HT1080 (cell line): ENCODE results near the gene NUP35. TPM values are rescaled to one million over a fixed set of nuclear protein-coding genes. Genes with fewer than 3 reads are reported as not detected.

Experiments
- DNase-seq: peaks from one replicate; pipeline ENCODE4 v3.0.0-alpha.2; 2015; ENCODE audit warnings: low read depth
- polyA plus RNA-seq, 2 experiments: library from polyadenylated mRNA; depleted of rRNA; stranded (reverse); fragments of >200 nt; gene quantifications; 2 replicates each; pipeline ENCODE4 v1.2.3, GENCODE V29; 2015
- total RNA-seq: library from RNA; depleted of rRNA; stranded (reverse); fragments of >200 nt; shearing (Covaris generic); gene quantifications from 2 replicates; pipeline ENCODE4 v1.2.3, GENCODE V29; 2014; rRNA removed

Gene NUP35, protein sequence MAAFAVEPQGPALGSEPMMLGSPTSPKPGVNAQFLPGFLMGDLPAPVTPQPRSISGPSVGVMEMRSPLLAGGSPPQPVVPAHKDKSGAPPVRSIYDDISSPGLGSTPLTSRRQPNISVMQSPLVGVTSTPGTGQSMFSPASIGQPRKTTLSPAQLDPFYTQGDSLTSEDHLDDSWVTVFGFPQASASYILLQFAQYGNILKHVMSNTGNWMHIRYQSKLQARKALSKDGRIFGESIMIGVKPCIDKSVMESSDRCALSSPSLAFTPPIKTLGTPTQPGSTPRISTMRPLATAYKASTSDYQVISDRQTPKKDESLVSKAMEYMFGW
- 29.8 and 31.7 TPM in 2 replicates for total RNA-seq
- polyA plus RNA-seq (2015; cell fraction: cytosol; rRNA removed): 18.8 and 21.1 TPM in 2 replicates
- 27.2 and 34.5 TPM in 2 replicates for polyA plus RNA-seq (2015; cell fraction: nucleus; rRNA removed)

DNA sequence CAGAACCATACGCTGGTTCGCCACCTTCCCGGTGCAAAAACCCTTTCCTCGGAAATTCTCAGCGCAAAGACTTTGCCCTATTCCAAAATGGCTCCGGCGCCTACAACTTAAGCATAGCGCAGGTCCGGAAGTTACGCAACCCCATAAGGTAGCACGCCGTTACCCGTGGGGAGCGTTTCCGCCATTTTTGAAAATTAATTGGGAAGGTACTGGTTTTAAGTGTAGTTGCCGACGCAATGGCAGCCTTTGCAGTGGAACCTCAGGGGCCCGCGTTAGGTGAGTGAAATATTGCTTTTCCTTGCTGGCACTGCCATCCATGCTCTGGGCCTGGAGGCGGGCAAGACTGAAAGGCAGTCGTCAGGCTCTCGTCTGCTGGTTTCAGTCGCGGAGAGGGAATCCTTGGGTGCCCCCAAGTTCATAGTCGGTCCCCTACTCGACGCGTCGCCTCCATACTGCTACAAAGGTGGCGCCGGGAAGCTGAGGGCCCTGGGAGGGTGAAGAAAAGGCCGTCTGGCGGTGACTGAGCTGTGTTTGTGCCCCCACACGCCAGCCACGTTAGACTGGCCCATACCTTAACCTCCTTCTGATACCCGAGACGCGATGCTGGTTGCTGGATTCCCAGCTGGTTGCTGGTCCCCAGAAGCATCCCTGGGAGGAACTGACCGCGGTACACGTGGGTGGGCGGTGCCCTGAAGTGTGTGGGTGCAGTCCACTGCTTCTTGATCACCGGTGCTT, at the start of gene NUP35:
Gene NUP35 (plus strand): TSS at position 222 of the 735 bp plus-strand sequence. CDS start 15 bp downstream, at position 237.
- peak; percentile 85 for DNase-seq

DNA sequence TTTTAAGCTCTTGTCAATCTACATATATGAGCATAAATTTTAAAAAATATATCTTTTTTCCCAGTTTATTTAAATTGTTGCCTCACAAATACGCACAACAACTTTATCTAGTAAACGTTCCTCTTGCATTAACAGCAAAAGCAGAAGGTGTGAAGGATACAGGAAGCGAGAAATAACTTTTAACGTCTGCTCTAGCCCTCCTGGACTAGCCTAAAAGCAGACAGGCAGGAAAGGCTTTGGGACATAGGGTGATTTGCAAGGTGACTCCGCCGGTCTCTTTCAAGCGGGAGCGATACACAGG, 46.1 kb upstream of the NUP35 start:
- DNase-seq: no peak

DNA sequence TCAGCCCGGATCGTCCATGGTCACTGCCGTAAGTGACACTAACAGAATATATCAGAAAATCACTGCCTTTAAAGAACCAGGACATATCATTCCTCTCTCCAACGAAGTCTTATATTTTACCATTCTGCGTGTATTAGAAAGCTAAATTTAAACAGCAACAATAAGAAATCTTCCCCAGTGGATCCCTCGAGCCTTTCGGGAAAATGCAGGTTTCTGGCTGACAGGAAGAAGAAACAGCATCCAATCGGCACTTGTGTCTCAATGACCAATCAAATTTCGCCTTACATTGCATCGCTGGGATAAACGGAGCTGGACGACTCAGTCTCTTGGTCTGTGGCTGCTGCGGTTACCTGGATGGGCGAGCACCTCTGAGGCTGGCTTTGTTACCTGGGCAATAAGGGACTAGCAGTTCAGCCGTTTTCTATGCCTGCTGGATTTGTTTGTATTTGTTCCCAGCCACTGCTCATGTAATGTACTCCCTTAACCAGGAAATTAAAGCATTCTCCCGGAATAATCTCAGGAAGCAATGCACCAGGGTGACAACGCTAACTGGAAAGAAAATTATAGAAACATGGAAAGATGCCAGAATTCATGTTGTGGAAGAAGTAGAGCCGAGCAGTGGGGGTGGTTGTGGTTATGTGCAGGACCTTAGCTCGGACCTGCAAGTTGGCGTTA, 45.6 kb upstream of the NUP35 start, which contains the start of gene DUSP19:
Gene DUSP19 (plus strand): TSS at position 284 of the 675 bp plus-strand sequence. CDS start 187 bp downstream, at position 471.
- DNase-seq: peak; percentile 95

DNA sequence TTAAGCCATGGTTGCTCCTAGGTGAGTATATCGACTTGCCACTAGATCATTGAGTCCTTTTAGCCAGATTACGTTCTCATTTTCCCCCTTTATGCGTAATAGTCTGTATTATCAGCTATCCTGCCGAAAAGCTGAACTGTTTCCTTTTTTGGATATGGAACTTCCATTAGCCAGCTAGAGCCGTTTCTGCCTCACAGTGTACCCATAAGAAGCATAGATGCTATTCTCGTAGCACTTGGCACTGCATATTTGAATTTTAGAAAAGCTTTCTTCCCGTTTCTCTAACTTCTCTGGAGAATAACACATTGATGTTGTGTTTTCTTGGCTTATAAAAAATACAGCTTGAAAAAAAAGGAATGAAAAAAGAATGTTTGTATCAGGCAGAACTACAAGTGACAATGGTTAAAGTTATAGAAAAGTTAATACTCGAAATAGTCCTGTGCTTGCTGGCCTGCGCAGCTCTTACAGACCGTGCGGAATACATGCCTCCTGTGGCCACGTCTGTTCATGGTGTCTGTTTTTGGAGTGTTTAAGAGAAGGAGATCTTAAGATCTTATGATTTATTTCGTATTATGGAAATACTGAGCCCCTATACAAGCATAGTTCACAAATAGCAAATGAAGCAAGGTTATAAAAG, 45.0 kb upstream of the NUP35 start:
- no peak for DNase-seq

DNA sequence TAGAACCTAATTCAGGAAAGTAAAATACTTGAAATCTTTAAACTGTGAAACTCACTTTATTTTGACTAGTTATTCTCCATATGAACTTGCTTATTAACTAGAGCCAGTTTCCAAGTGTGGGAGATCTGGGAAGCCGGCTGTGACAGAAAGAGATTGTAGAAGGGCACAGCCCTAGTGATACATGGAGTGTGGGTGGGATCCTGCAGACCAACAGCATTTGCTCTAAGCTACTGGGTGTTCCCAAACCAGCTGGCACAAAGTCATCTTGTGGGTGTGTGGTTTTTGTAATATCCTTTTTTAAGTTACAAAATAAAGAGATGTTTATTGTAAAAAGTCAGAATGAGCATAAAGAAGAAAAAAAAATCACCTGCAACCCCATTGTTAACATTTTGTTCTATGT, 42.3 kb upstream of the NUP35 start:
- DNase-seq: no peak

DNA sequence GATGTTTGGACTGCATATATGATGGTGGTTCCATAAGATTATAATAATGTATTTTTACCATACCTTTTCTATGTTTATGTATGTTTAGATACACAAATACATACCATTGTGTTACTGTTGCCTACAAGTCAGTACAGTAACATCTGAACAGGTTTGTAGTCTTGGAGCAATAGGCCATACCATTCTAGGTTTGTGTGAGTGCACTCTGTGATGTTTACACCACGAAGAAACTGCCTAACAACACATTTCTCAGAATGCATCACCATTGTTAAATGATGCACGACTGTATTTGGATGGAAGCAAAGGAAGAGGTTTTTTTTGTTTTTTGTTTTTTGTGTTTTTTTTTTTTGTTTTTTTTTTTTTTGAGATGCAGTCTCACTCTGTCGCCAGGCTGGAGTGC, 36.2 kb upstream of the NUP35 start:
- DNase-seq: no peak

DNA sequence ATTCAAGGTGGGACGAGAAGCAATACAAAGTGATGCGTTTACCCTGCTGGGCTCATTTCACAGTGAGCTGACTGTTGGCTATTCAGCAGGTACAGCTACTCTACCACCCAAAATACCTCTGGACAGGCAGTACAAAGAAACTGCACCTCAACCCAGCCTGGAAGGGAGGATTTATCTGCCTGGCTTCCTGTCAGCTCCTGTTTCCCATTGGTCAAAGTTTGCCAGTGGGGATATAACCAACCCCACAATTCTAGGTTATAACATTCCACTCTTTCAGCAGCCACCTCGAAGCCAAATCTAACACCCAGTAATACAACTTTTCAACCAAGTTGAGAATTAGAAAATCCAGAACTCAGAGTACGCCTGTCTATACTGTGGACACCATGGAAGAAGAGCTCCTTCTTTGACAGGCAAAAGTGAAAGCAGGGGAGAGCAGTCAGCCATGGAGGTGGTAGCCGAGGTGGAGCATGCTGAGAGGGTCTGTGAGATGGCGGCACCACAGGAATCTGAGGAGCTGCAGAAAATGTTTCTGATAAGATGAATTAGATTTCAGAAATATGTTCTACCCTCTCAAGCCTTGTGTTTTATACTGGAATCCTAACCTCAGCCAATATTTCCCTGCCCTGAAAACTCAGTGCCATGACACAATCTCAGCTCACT, 34.9 kb upstream of the NUP35 start:
- DNase-seq: peak; percentile 19

DNA sequence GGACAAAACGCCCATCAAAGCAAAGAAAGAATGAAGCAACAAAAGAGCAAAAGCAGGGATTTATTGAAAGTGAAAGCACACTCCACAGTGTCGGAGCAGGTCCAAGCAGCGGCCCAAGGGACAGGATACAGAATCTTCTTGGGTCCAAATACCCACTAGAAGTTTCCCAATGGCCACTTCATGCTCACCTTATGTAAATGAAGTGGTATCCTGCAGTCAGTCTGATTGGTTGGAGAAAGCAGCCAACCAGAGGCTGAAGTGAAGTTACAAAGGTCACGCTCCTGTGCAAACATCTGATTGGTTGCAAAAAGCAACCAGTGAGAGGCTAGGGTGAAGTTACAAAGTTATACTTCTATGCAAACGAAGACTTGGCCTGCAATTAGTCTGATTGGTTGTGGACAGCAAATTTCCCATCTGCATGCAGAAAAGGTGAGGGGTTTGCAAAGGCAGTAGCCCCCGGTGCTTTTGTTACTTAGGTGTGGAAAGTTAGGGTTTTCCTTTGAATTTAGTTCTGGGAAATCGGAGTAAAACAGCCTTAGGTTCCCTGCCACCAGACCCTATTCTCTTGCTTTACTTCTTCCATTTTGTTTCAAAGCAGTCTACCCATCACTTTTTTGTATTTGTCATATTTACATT, 32.8 kb upstream of the NUP35 start:
- DNase-seq: no peak

DNA sequence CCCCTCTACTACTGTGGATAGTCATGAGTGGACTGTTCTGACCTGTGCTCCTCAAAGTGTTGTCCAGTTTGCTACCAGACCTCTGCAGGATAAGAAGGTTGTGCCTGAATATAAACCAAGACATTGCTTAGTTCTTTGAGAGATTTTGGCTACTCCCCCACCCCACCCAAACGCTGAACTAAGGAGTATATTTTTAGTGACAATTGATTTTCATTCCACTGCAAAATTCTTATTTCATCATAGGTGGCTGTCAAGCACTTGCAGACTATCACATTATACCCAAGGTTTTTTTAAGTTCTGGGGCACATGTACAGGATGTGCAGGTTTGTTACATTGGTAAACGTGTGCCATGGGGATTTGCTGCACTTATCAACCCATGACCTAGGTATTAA, 32.3 kb upstream of the NUP35 start:
- DNase-seq: no peak

DNA sequence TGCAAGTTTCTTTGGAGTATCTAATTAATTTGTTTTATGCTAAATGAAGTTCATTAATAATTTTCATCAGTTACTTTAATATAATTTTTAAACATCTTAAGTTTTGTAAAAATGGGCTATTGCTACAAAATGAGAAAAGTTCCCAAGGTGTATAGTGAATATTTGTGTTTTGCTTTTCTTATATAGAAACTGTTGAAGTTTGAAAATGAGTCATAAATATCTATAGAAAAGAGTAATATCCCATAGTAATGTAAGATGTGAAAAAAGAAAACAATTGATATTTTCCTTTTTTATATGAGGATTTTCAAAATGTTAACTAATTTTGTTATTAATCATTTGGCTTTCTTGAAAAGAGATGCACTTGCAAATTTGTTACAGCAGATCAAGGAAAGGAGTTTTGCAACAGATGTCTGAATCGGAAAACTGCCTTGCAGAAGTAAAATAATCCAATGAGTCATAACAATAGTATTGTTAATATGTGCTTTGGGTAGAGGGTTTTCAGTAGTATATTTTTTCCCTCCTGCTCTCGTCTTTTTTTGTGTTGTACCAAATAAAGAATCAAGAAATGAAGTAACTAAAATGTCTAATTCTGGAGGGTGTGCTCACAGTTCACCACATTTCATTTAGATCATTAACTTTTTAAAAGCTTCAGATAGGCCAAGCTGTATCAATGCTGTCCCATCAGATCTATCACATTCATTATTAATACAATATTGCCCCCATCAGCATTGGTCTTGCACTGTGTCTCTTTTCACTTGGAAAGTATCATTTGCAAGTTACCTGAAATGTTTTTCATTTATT, 30.2 kb upstream of the NUP35 start:
- peak; percentile 65 for DNase-seq

DNA sequence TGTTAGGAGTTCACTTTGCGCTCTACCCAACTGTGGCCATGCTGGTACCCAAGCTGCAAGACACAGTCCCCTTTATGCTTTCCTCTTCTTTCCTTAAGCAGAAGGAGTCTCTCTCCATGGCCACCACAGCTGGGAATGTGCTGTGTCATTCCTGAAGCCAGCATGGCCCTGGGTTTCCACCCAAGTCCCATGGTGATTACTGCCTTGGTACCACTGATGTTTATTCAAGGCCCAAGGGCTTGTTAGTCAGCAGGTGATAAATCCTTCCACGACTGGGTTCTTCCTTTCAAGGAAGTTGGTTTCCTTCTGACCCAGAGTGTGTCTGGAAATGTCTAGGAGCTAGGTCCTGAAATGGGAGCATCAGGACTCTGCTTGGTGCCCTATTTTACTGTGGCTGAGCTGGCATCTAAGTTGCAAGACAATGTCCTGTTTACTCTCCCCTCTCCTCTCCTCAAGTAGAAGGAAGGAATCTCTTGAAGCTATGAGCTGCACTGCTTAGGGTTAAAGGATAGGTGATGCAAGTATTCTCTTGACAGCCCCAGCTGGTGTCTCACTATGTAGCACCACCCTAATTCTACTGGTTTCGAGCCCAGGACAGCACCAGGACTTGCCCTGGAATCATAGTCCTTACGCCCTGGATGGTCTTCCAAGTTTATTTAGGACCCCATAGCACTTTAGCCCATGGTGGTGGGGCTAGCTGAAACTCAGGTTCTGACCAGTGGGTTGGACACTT, 18.7 kb upstream of the NUP35 start:
- DNase-seq: peak; percentile 55

DNA sequence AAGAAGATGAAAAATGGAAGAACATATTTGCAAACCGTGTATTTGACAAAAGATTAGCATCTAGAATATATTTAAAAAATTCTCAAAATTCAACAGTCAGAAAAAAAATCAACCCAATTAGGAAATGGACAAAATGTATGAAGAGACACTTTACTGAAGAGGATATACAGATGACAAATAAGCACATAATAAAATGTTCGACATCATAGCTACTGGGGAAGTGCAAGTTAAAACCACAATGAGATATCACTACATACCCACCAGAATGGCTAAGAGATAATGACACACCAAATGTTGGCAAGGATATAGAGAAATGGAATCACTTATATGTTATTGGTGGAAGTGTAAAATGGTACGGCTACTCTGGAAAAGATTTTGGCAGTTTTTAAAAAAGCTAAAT, 11.7 kb upstream of the NUP35 start:
- peak; percentile 23 for DNase-seq

DNA sequence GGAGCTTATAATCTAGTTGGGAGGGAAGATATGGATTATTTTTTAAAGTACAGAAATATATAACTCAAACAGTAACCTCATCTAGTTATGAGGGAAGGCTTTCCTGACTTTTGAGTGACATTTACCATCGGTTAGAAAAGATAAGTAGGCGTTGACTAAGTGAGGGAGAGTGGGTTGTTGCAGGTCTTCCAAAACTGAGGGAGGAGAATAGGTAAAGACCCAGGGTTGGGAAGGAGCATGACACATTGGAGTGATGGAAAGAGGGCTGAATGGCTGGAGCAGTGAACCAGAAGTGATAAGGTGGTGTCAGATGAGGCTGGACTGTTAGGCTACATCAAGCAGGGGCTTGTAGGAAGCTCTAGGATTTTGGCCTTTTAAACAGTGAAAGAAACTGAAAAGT, 10.6 kb upstream of the NUP35 start:
- DNase-seq: no peak

DNA sequence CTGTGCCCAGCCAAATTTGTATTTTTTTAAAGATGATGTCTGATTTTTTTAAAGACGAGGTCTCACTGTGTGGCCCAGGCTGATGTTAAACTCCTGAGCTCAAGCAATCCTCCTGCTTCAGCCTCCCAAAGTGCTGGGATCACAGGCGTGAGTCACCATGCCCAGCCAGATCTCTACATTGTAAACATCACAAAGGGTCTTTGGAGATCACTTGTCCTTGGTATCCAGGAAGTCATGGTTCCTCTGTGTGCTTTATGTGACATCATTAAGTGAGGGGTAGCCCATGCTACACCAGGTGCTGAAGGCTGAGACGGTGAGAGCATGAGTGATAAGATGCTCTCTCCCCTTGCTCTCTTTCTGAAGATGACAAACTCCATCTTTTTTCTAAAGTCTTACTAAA, 7.0 kb upstream of the NUP35 start:
- DNase-seq: peak; percentile 39

DNA sequence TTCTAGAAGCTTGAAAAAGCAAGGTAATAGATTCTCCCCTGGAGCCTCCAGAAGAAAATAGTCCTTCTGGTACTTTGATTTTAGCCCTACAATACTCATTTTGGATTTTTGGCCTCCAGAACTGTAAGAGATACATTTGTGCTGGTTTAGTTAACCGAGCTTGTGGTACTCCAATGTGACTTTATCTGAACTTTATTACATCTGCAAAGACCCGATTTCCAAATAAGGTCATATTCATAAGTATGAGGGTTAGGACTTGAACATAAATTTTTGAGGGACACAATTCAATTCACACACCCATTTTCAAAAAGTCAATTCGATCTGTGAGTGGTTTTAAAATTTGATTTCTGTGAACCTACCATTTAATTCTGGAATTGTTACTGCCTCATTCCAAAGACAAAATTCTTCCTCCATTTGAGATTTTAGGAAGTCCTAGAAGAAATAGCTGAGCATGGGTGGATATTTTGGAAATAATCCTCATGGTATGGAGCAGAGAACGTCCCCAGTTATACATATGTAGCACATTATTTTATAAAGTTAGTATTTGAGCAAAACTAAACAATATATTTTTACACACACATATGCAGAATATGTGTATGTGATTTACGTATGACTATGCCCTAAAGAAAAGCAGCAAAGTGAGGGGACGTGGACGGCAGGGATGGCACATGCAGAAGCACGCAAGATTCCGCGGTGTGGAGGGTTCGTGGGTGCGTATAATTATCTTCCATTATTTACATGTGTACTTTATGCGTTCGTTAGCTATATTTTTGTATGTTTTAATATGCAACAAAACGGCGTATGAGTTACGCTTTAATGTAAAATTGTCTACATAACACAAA, 905 bp upstream of the NUP35 start:
- DNase-seq: peak; percentile 10

DNA sequence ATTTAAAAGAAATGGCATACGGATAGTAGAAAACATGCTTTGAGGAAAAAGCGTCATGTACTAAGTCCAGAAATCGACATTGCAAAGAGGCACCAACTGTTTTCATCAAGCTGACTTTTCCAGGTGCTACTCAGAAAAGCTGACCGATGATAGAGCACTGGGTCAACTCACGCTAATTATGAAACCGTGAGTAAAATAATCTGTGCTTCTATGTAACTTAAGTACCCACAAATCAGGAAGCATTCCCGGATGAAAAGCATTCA, 353 bp upstream of the NUP35 start:
- no peak for DNase-seq

DNA sequence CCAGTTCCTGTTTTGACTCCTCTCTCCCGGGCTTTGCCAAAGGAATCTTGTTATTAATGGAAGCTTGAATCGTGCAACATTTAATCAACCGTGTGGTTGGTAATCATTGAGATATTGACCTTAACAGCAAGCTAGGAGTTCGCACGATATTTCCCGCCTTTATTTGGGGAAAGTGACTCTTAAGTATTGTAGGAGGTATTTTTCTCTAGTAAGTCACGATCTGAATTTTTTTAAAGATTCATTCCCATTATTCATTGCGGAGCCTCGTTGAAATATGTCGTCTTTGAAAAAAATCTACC, 663 bp downstream of the NUP35 start:
- no peak for DNase-seq

DNA sequence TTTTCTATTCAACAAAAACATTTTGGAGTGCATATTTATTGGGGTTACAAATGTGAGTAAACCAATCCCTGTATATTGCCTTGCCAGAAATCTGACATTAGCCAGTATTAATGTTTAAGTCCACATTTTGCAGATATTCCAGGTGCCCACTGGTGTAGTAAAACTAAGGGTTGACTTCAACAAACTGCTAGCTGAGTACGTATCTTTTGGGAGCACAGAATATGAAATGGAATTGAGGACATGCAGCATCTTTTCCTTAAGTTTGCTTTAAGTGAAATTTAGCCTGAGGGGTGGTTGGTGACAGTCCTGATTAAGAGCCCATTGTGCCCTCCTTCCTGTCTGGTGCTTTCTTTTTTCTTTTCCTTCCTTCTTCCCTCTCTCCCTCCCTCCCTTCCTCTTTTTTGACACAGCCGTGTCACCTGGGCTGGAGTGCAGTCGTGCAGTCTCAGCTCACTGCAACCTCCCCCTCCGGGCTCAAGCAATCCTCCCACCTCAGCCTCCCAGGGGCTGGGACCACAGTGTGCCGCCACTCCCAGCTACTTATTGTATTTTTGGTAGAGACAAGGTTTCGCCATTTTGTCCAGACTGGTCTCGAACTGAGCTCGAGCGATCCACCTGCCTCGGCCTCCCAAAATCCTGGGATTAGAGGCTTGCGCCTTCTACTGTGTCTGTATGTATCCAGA, 1.6 kb downstream of the NUP35 start:
- no peak for DNase-seq
